Right lobe of liver (tissue), 6 donors: ENCODE measurements around the gene FRMD4A. TPM values are rescaled to one million over a fixed set of nuclear protein-coding genes. Genes with fewer than 3 reads are reported as not detected.

Experiments
- ATAC-seq, 4 donors: fragments of 200-7000 bp; cut with Tn5 transposase; one replicate each; pipeline ENCODE4 v1.9.1; 2020; ENCODE audit warnings: mild to moderate bottlenecking in 4 of 4, moderate library complexity in 4 of 4
- DNase-seq, 3 donors: peaks; one replicate each; pipeline ENCODE4 v3.0.0-alpha.2; 2020
- H3K27ac ChIP-seq, 3 donors: fragments of 200-600 bp; one replicate each; pipeline ENCODE4 v1.8.0; 2022
- H3K27me3 ChIP-seq, 2 donors: fragments of 200-600 bp; one replicate each; pipeline ENCODE4 v1.8.0; 2022
- H3K36me3 ChIP-seq, 4 donors: fragments of 200-600 bp; sonication (generic) in 1 of 4; one replicate each; pipeline versions ENCODE4 v1.5.1 to v1.8.0; 2017 to 2022; ENCODE audit warnings: control low read depth in 1 of 4
- H3K4me1 ChIP-seq, 4 donors: fragments of 200-600 bp; sonication (generic) in 1 of 4; one replicate each; pipeline versions ENCODE4 v1.5.1 to v1.8.0; 2017 to 2022; ENCODE audit warnings: control low read depth in 1 of 4
- H3K4me3 ChIP-seq, 3 donors: fragments of 200-600 bp; one replicate each; pipeline ENCODE4 v1.8.0; 2022
- H3K9me3 ChIP-seq, 4 donors: fragments of 200-600 bp; sonication (generic) in 1 of 4; one replicate each; pipeline versions ENCODE4 v1.5.1 to v1.8.0; 2017 to 2022; ENCODE audit warnings: control low read depth in 1 of 4
- CTCF ChIP-seq, 4 donors: fragments of 200-600 bp in 3 of 4; fragments of 450-650 bp in 1 of 4; IDR thresholded peaks; one replicate each; pipeline versions ENCODE4 v1.5.1 to v1.8.0; 2016 to 2022; ENCODE audit warnings: antibody characterized with exemption in 4 of 4, mild to moderate bottlenecking in 2 of 4
- POLR2A ChIP-seq: fragments of 450-650 bp; IDR thresholded peaks from one replicate; pipeline ENCODE4 v1.6.1; 2017; ENCODE audit warnings: antibody characterized with exemption, mild to moderate bottlenecking
- WGBS: methylation state at CpG from one replicate; pipeline ENCODE4 v1.1.6; 2018; ENCODE audit warnings: low coverage, low lambda C conversion rate; ENCODE audit not compliant: insufficient coverage; ENCODE audit errors: missing lambda C conversion rate; 5-methylcytosine and 5-hydroxymethylcytosine counted together
- intact Hi-C, 2 donors: fragments of 100-400 bp; cut with DNase I; formaldehyde crosslinking; loops; one replicate each; pipeline versions ENCODE4 v1.11.2 to v1.14.1; 2022
- small RNA-seq, 2 experiments: library from RNA; depleted of rRNA; stranded (forward); fragments of <200 nt; gene quantifications; one replicate each; pipeline ENCODE3, GENCODE V24; 2016
- total RNA-seq, 6 experiments: library from RNA; depleted of rRNA in 2 of 6; stranded (reverse); fragments of >200 nt in 2 of 6; fragmentation: NEBNext Ultra II Directional in 3 of 6; extraction: Animal tissue kit (Norgen Biotek cat#: 25700) in 3 of 6; gene quantifications; one replicate each; pipeline versions ENCODE4 v1.1.0 to v1.2.4, GENCODE V29; 2016 to 2023
- donor health status: DM: no; HTN: yes; CAD: no.
- donor health status: DM: no; HTN: no; CAD: no.
- donor health status: DM: no; HTN: no; CAD: no.
- donor health status: DM: no; HTN: yes; CAD: no.
- donor health status: DM: no; HTN: yes; CAD: no.

FRMD4A gene
- total RNA-seq, 6 experiments from 2014 or later = 8.4 to 22.8 (median 13.3) TPM

- Histone ChIP-seq H3K4me1 (no peaks in the 10 kb centered on the region), H3K27ac (no peak overlapping the region), H3K27me3 (no peaks in the 10 kb centered on the region), H3K4me3 (no peak overlapping the region), H3K9me3 (no peaks in the 10 kb centered on the region), H3K36me3 (peaks cover 0 to 52% (median 7%) of the 10 kb centered on the region in 4 donors)
- ATAC-seq = peak in 1 of 4 donors; percentile 28
- TF ChIP-seq CTCF (IDR thresholded peaks at IDR 0.05) (no peak), POLR2A (no peak)
- WGBS = 85% methylated on average over 5 of the region's 8 CpGs
- intact Hi-C loops = no loop called here
- DNase-seq = no peak
Measured at GRCh38 chr10:13608246-13608853, 722.4 kb downstream of the FRMD4A start.

GRCh38 chr10:13604357-13605040, 726.2 kb downstream of the FRMD4A start:
- H3K9me3 ChIP-seq = no peaks in the 10 kb centered on the region
- intact Hi-C loops = no loop called here
- no peaks in the 10 kb centered on the region for H3K4me1 ChIP-seq
- no peak overlapping the region for H3K4me3 ChIP-seq
- H3K27me3 ChIP-seq = no peaks in the 10 kb centered on the region
- DNase-seq (no peak), ATAC-seq (no peak)
- 62% methylated on average over 2 of the region's 2 CpGs for WGBS
- H3K36me3 ChIP-seq = peaks cover 0 to 35% (median 3%) of the 10 kb centered on the region in 4 donors
- H3K27ac ChIP-seq = no peak overlapping the region
- TF ChIP-seq CTCF (IDR thresholded peaks at IDR 0.05) = no peak
- no peak for TF ChIP-seq POLR2A

- Histone ChIP-seq H3K4me1 (peaks cover 0 to 4% (median 0%) of the 10 kb centered on the region in 4 donors), H3K4me3 (no peak overlapping the region), H3K27ac (no peak overlapping the region), H3K27me3 (no peaks in the 10 kb centered on the region), H3K9me3 (no peaks in the 10 kb centered on the region), H3K36me3 (peaks cover 0 to 16% (median 0%) of the 10 kb centered on the region in 4 donors)
- DNase-seq (no peak), ATAC-seq (no peak)
- intact Hi-C loops = no loop called here
- 84% methylated on average over 5 of the region's 5 CpGs for WGBS
- TF ChIP-seq CTCF (IDR thresholded peaks at IDR 0.05) (no peak), POLR2A (no peak)
Measured at GRCh38 chr10:13597909-13598308, 732.8 kb downstream of the FRMD4A start.

- Histone ChIP-seq H3K27me3 (no peaks in the 10 kb centered on the region), H3K9me3 (no peaks in the 10 kb centered on the region), H3K4me1 (peaks cover 0 to 4% (median 0%) of the 10 kb centered on the region in 4 donors), H3K36me3 (peaks cover 0 to 9% (median 0%) of the 10 kb centered on the region in 4 donors), H3K27ac (no peak overlapping the region), H3K4me3 (no peak overlapping the region)
- 92% methylated on average over 2 of the region's 2 CpGs for WGBS
- DNase-seq (no peak), ATAC-seq (no peak)
- intact Hi-C loops = no loop called here
- TF ChIP-seq POLR2A (no peak), CTCF (IDR thresholded peaks at IDR 0.05) (no peak)
Measured at GRCh38 chr10:13594641-13595040, 736.1 kb downstream of the FRMD4A start.

Small RNA genes within 50 kb of the gene (small RNA-seq; reads per million reads assigned to genes)
- gene RNA5SP301 = 0 to 0.10 reads per million in 2 experiments
